Panc1 (cell line): ENCODE measurements around the gene HAUS1. TPM values are rescaled to one million over a fixed set of nuclear protein-coding genes. Genes with fewer than 3 reads are reported as not detected.
"Not testable (repeated sequence)": the region's sequence is repeated elsewhere in the genome, so short reads cannot be mapped to it uniquely, and the experiment has no call there.

Experiments
- ATAC-seq: fragments of 200-7000 bp; cut with Tn5 transposase; 2 replicates; pipeline ENCODE4 v1.9.1; 2020; ENCODE audit warnings: mild to moderate bottlenecking, moderate library complexity
- BruUV-seq: library from RNA; stranded (reverse); fragments of 400-500 nt; replicated peaks from 2 replicates; lab custom pipeline; 2021; lab: Mats Ljungman, UMichigan
- CTCF ChIA-PET: fragments of 300-600 bp; sonication (Branson Sonifier 250); formaldehyde crosslinking; loops from one replicate; lab custom pipeline; 2022; ENCODE audit warnings: antibody characterized with exemption; lab: Charles Lee
- POLR2A ChIA-PET: fragments of 300-600 bp; sonication (Branson Sonifier 250); formaldehyde crosslinking; loops from one replicate; lab custom pipeline; 2022; ENCODE audit warnings: antibody characterized with exemption; lab: Charles Lee
- DNase-seq: peaks from one replicate; pipeline ENCODE4 v3.0.0-alpha.2; 2010; ENCODE audit warnings: low read depth, low spot score
- H3K27ac ChIP-seq: 2 replicates; pipeline ENCODE4 v1.5.1; 2011; ENCODE audit warnings: mild to moderate bottlenecking, low read length, inconsistent platforms
- H3K27me3 ChIP-seq: fragments of 200-500 bp; sonication (Bioruptor generic); 2 replicates; pipeline ENCODE4 v1.6.0; 2014; ENCODE audit warnings: low read length, inconsistent platforms; ENCODE audit not compliant: control insufficient read depth, insufficient read depth
- H3K36me3 ChIP-seq: fragments of 200-500 bp; sonication (Bioruptor generic); 2 replicates; pipeline ENCODE4 v1.5.1; 2014; ENCODE audit warnings: inconsistent platforms, mild to moderate bottlenecking, low read length, moderate library complexity; ENCODE audit not compliant: control insufficient read depth, insufficient read depth
- H3K4me1 ChIP-seq: 2 replicates; pipeline ENCODE4 v1.5.1; 2011; ENCODE audit warnings: inconsistent platforms, mild to moderate bottlenecking, low read length, moderate library complexity; ENCODE audit not compliant: control insufficient read depth, insufficient read depth
- H3K4me3 ChIP-seq, 2 experiments: 2 replicates each; pipeline ENCODE4 v1.5.1; 2011 to 2012; ENCODE audit warnings: low read depth in 2 of 2, low read length in 2 of 2, mild to moderate bottlenecking in 2 of 2, inconsistent platforms in 1 of 2, moderate library complexity in 1 of 2
- H3K9me3 ChIP-seq: fragments of 200-500 bp; sonication (Bioruptor generic); 2 replicates; pipeline ENCODE4 v1.5.1; 2014; ENCODE audit warnings: low read depth, mild to moderate bottlenecking, inconsistent platforms, low read length, moderate library complexity; ENCODE audit not compliant: control insufficient read depth, insufficient read depth
- CTCF ChIP-seq: fragments of 450-650 bp; IDR thresholded peaks from 2 replicates; pipeline ENCODE4 v1.5.1; 2017; ENCODE audit warnings: mild to moderate bottlenecking
- POLR2AphosphoS5 ChIP-seq: IDR thresholded peaks from 2 replicates; pipeline ENCODE4 v1.6.1; 2012; ENCODE audit warnings: mild to moderate bottlenecking, low read depth, low read length, moderate library complexity
- REST ChIP-seq, 2 experiments: IDR thresholded peaks; 2 replicates each; pipeline ENCODE4 v1.6.1; 2011 to 2012; ENCODE audit warnings: low read depth in 2 of 2, control low read depth in 1 of 2, low read length in 1 of 2, mild to moderate bottlenecking in 1 of 2, moderate library complexity in 1 of 2; ENCODE audit not compliant: insufficient read depth in 1 of 2
- SIN3A ChIP-seq: IDR thresholded peaks from 2 replicates; pipeline ENCODE4 v1.6.1; 2012; ENCODE audit warnings: low read depth, mild to moderate bottlenecking, low read length, moderate library complexity, borderline replicate concordance; ENCODE audit not compliant: insufficient read depth
- TCF7L2 ChIP-seq: IDR thresholded peaks from 2 replicates; pipeline ENCODE4 v1.6.1; 2011; ENCODE audit warnings: mild to moderate bottlenecking, low read depth, low read length, inconsistent platforms
- in situ Hi-C: cut with HindIII; loops from 2 replicates; pipeline ENCODE4 v1.10.0; 2016; ENCODE audit warnings: low sequenced_read_pairs, low pct_unique_long_range_greater_than_20kb
- intact Hi-C: fragments of 100-400 bp; cut with micrococcal nuclease; formaldehyde crosslinking; loops from one replicate; pipeline ENCODE4 v1.10.0; 2022; ENCODE audit not compliant: unreplicated experiment
- total RNA-seq: library from RNA; stranded (reverse); gene quantifications from one replicate; pipeline ENCODE4 v1.2.1, GENCODE V29; 2021; ENCODE audit not compliant: unreplicated experiment

HAUS1 gene
- total RNA-seq, 1 experiment from 2014 or later = 28.4 TPM

- ChIA-PET POLR2A (no interaction called here), CTCF (no interaction called here)
- DNase-seq (no peak), ATAC-seq (no peak)
- BruUV-seq = no TSS peak
- intact Hi-C loops (no loop called here), in situ Hi-C loops (no loop called here)
- no peaks in the 10 kb centered on the region for H3K27me3 ChIP-seq
- H3K9me3 ChIP-seq = no peaks in the 10 kb centered on the region
- H3K27ac ChIP-seq = no peak overlapping the region
- H3K4me3 ChIP-seq = no peak overlapping the region
- TF ChIP-seq POLR2AphosphoS5 (no peak), SIN3A (no peak)
- no peaks in the 10 kb centered on the region for H3K4me1 ChIP-seq
- H3K36me3 ChIP-seq = no peaks in the 10 kb centered on the region; the same call in 1 of the 2 replicates
Measured at GRCh38 chr18:46113751-46114150, 9.6 kb downstream of the HAUS1 start.

DNA sequence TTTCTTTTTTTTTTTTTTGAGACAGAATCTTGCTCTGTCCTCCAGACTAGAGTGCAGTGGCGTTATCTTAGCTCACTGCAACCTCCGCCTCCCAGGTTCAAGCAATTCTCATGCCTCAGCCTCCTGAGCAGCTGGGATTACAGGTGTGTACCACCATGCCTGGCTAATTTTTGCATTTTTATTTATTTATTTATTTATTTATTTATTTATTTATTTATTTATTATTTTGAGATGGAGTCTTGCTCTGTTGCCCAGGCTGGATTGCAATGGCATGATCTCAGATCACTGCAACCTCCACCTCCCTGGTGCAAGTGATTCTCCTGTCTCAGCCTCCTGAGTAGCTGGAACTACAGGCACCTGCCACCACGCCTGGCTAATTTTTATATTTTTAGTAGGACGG, 22.4 kb downstream of the HAUS1 start:
- H3K4me3 ChIP-seq, H3K36me3 ChIP-seq, H3K27ac ChIP-seq, H3K9me3 ChIP-seq, in situ Hi-C loops, H3K4me1 ChIP-seq, H3K27me3 ChIP-seq, CTCF ChIA-PET, intact Hi-C loops, ATAC-seq, POLR2A ChIA-PET, BruUV-seq, DNase-seq: not testable (repeated sequence)

DNA sequence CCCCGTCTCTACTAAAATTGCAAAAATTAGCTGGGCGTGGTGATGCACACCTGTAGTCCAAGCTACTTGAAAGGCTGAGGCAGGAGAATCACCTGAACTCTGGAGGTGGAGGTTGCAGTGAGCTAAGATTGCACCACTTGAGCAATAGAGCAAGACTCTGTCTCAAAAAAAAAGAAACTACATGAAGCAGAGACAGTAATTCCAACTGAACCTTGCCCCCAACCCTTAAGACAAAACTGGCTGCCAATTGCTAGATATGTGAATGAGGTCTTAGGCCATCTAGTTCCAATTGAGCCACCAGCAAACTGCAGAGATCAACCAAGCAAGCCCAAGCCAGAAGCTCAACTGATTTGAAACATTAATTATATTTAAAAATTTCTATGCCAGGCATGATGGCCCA, 25.9 kb downstream of the HAUS1 start:
- POLR2A ChIA-PET = no interaction called here
- H3K4me3 ChIP-seq = no peak overlapping the region
- peaks cover 4% of the 10 kb centered on the region; the same call in 1 of the 2 replicates for H3K36me3 ChIP-seq
- TF ChIP-seq CTCF (no peak), REST (IDR thresholded peaks at IDR 0.05; ENCODE audit: insufficient read depth in 1 of 2, low read depth in 2 of 2, low read length in 1 of 2) (no peak), SIN3A (no peak), POLR2AphosphoS5 (no peak), TCF7L2 (no peak)
- no peak overlapping the region for H3K27ac ChIP-seq
- no peak for DNase-seq
- in situ Hi-C loops = no loop called here
- intact Hi-C loops = no loop called here
- no peak for ATAC-seq
- BruUV-seq = no TSS peak
- no peaks in the 10 kb centered on the region for H3K4me1 ChIP-seq
- CTCF ChIA-PET = no interaction called here
- H3K9me3 ChIP-seq = no peaks in the 10 kb centered on the region
- no peaks in the 10 kb centered on the region for H3K27me3 ChIP-seq

GRCh38 chr18:46130549-46130948, 26.4 kb downstream of the HAUS1 start:
- H3K9me3 ChIP-seq, H3K27ac ChIP-seq, H3K36me3 ChIP-seq, H3K27me3 ChIP-seq, ATAC-seq, H3K4me1 ChIP-seq, POLR2A ChIA-PET, BruUV-seq, H3K4me3 ChIP-seq, in situ Hi-C loops, DNase-seq, intact Hi-C loops, CTCF ChIA-PET: not testable (repeated sequence)
